GM13977 (cell line): Measurements from ENCODE around the gene FBXO34.
A peak's percentile ranks its signal among the peaks of the same experiment; 100 is the strongest.

Source experiments
- DNase-seq: peaks from one replicate; pipeline ENCODE4 v3.0.0; 2012; ENCODE audit warnings: low spot score
- in situ Hi-C: fragments of 300-500 bp; cut with MboI; formaldehyde crosslinking; loops from one replicate; pipeline ENCODE4 v1.12.0; 2022; ENCODE audit warnings: low sequenced_read_pairs, low pct_unique_long_range_greater_than_20kb, mixed read lengths, inconsistent platforms; ENCODE audit not compliant: unreplicated experiment
- TF ChIP-seq, protein P1 (sequence below): IDR thresholded peaks from 2 replicates; pipeline ENCODE4 v1.5.1; 2012; ENCODE audit warnings: mild to moderate bottlenecking, control low read depth; ENCODE audit not compliant: insufficient read depth; ENCODE audit errors: extremely low read depth, missing control alignments

Gene FBXO34

DNA sequence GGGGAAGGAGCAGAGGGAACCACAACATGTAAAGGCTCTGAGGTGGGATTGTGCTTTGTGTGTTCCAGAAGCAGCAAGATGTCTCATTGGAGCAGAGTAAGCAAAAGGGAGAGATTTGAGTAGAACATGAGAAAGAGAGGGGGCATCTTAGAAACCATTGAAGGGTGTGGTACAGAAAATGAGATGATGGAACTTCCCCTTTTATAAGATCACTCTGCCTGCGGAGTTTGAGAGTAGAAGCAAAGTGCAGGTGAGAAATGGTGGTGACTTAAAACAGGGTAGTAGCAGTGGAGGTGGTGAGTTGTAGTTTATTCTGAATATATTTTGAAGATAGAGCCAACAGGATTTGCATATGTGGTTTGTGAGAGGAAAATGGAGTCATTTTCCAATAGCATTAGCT, 56.0 kb downstream of the FBXO34 start:
- peak; percentile 41 for DNase-seq
- in situ Hi-C loops = no loop called here
- TF ChIP-seq, protein P1, sequence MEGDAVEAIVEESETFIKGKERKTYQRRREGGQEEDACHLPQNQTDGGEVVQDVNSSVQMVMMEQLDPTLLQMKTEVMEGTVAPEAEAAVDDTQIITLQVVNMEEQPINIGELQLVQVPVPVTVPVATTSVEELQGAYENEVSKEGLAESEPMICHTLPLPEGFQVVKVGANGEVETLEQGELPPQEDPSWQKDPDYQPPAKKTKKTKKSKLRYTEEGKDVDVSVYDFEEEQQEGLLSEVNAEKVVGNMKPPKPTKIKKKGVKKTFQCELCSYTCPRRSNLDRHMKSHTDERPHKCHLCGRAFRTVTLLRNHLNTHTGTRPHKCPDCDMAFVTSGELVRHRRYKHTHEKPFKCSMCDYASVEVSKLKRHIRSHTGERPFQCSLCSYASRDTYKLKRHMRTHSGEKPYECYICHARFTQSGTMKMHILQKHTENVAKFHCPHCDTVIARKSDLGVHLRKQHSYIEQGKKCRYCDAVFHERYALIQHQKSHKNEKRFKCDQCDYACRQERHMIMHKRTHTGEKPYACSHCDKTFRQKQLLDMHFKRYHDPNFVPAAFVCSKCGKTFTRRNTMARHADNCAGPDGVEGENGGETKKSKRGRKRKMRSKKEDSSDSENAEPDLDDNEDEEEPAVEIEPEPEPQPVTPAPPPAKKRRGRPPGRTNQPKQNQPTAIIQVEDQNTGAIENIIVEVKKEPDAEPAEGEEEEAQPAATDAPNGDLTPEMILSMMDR = no peak

DNA sequence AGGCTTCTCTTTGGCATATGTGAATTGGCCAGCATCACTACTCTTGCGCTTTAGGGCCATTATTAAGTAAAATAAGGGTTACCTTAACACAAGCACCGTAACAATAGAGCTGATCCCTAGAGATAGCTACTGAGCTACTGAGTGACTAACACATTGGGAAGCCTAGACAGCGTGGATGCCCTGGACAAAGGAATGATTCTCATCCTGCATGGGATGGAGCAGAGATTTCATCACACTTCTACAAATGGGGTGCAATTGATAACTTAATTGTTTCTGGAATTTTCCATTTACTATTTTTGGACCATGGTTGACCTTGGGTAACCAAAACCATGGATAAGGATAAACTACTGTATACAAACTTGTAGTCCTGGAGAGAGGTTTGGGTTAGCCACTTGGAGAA, 57.1 kb downstream of the FBXO34 start:
- in situ Hi-C loops = no loop called here
- TF ChIP-seq, protein P1 = no peak
- no peak for DNase-seq

DNA sequence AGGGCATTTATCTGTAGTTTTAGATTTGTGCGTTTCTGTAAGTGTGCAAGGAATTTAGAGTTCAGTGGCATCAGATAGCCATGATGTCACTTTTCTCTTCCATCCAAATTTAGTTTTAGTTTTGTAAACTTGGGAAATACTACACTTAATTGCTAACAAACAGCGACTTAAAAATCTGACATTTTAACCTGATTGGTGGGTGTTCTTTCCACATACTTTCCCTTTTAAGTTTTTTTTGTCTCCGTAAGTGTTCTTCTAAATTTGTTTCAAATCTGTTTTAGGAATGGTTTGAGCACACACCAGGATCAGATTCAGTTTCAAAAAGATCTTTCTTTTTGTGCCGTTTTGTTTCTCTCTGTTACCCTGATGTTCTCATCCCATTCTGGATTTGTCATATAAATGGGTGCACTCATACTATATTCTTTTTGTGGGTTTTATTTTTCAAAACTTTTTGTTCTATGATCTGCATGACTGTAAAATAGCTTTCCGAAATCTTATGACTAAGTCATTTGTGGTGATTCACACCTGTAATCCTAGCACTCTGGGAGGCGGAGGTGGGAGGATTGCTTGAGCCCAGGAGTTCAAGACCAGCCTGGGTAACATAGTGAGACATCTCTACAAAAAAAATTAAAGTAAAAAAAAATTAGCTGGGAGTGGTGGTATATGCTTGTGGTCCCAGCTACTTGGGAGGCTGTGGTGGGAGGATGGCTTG, 58.9 kb downstream of the FBXO34 start:
- in situ Hi-C loops = no loop called here
- TF ChIP-seq, protein P1 = no peak
- DNase-seq = no peak

DNA sequence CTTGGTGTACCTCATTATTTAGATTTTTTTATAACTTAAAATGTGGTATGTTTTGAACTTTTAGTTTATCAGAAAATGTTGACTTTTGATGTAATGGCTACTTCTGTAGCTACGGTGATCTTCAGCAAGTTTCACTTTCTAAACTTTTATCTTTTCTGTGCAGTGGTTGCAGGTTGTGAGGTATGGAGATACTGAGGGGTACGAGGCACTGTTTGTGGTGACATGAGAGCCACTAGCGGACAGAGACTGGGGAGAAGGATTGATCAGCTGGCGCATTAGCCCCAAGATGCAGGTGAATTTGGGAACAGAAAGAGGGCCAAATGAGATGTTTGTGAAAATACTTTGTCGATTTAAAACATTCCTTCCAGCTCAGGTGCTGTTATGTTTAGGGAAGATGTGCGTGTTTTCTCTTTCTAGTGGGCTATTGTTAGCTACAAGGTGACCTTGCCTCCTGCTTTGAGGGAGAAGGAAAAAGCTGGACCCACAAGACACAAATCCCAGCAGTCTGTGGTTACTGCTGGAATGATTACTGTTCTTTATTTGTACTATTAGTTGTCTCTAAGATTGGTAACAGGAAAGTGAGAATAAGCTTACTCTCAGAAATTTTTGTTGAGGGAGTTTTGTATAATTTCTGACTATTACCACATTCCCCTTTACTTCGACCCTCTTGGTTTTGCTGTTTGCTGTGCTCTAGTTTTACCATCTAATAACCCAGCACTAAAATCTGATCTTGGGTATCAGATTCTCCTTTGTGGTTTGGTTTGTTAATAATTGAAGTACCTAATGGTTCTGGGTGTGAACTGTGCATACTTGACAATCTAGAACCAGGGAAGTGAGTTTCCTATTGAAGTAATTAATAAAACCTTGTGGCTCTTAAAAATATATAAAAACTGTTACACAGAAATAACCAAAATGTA, 61.7 kb downstream of the FBXO34 start:
- in situ Hi-C loops = no loop called here
- TF ChIP-seq, protein P1 = no peak
- no peak for DNase-seq

DNA sequence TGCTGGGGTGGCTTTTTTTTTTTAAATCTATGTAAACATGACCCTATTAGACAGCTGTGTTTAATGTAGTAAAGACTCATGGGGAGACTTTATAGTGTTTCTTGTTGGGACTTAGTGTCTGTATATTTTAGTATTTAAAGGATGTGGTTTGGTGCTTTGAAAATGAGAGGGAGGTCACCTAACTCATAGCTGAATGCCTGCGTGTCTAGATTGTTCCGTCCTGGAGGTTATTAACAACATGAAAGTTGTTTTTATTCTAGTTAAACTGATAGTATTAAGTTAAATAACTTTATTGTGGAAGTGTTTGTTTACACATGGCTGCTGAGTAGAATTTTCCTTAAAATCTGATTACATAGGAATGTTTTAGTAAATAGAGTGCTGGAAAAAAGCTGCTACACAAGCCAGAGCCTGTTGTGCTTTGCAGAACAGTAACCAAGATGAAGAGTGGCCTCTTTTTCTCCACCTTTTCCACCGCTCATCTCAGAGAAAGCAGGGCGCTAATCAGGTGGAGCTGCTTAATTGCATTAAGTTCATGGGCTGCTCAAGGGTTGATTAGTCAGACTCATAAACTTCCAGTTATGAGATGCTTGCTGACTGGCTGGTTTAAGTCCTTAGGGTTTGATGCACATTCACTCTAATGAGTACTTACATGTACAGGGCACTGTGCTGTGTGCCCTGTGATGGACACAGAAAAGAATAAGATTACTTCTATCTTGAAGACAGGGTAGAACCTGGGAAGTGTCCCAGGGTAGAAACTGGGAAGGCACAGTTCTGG, 62.7 kb downstream of the FBXO34 start:
- DNase-seq = peak; percentile 17
- in situ Hi-C loops = no loop called here
- TF ChIP-seq, protein P1 = no peak

DNA sequence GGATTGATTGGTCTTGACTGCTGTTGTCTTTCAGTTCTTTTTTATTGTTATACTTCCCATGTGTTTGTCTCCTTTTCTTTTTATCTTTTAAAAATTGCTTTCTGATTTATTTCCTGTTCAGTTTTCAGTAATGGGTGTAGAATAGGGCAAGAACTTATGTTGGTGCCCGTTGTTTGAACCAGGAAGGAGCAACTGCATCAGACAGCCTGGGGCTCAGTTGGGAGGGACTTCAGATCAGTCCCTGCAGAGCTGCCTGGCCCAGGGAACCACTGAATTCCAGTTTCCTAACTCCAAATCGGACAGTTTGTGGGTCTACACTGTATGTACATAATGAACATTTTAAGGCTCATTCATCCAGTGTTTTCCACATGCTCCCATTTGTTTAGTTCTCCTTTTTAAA, 64.9 kb downstream of the FBXO34 start:
- DNase-seq = no peak
- in situ Hi-C loops = no loop called here
- TF ChIP-seq, protein P1 = no peak
